GM21529 (cell line): ENCODE measurements around the gene SLC6A3.

ENCODE experiments used
- ATAC-seq: cut with Tn5 transposase; IDR thresholded peaks from one replicate; pipeline ENCODE4 v1.9.1; 2021; ENCODE audit not compliant: unreplicated experiment

Gene SLC6A3

DNA sequence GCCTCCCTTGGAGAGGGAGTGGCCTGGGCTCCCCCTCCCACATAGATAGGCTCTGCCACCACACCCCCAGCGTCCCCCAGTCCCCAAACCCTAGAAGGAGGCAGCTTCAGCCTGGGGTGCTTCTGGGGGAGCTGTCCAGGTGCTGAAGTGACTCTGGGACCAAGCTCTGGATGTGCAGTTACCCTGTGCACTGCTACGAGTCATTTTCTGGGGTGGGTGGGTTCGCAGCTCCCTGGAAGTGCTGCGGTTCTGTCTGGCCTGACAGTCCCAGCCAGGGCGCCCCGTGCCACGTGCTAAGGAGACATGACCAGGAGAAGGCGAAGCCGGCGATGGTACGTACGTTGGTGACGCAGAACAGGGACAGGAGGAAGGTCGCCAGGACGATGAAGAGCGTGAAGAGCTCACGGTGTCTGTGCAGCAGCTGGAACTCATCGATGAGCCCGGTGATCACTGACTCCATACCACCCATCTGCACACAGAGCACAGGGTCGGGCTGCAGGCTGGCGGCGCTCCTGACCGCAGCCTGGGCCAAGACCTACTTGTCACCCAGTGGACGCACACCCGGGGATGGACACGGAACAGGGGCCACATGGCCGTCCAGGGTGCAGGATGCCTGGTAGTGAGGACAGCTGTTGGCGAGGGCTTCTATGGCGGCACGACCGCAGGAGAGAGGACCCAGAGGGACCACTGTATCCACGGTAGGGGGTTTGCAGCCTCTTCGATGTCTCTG lies 35.7 kb downstream of the SLC6A3 start:
- no peak for ATAC-seq

DNA sequence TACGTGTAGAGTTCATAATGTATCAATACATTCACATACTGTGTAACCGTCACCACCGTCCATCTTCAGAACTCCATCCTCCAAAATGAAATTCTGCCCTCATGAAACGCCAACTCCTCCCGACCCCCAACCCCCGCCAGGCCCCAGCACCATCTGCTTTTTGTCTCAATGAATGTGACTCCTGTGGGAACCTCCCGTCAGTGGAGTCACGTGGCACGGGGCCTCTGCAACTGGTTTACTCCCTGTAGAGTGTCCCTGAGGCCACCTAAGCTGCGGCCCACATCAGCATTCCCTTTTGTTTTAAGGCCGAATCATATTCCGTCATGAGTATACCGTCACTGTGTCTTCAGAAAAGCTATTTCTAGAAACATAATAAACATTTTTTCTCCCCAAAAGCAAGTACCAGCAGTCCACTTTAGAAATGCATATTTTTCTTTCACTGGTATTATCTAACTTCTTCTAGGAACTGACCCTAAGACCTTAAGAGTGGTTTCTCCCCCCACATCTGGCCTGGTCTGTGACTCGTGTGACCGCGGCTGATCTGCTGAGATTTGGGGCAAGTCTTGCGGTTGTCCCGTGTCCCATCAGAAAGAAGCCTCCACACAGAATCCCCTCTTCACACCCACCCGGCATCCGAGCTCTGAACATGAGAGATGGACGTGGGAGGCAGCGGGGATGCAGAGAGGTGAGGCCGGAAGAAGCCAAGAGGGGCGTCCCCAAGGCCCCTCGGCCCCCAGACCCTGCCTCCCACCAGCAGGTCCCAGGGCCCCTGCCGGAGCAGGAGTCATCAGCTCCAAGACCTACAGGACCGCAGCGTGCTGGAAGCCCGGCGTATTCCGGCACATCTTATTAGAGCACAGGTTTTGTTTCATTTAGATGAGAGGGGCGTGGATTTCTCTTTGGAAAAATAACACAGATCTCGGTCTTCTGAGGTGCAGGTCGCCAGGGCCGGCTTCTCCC lies 38.3 kb downstream of the SLC6A3 start:
- ATAC-seq, result no peak

DNA sequence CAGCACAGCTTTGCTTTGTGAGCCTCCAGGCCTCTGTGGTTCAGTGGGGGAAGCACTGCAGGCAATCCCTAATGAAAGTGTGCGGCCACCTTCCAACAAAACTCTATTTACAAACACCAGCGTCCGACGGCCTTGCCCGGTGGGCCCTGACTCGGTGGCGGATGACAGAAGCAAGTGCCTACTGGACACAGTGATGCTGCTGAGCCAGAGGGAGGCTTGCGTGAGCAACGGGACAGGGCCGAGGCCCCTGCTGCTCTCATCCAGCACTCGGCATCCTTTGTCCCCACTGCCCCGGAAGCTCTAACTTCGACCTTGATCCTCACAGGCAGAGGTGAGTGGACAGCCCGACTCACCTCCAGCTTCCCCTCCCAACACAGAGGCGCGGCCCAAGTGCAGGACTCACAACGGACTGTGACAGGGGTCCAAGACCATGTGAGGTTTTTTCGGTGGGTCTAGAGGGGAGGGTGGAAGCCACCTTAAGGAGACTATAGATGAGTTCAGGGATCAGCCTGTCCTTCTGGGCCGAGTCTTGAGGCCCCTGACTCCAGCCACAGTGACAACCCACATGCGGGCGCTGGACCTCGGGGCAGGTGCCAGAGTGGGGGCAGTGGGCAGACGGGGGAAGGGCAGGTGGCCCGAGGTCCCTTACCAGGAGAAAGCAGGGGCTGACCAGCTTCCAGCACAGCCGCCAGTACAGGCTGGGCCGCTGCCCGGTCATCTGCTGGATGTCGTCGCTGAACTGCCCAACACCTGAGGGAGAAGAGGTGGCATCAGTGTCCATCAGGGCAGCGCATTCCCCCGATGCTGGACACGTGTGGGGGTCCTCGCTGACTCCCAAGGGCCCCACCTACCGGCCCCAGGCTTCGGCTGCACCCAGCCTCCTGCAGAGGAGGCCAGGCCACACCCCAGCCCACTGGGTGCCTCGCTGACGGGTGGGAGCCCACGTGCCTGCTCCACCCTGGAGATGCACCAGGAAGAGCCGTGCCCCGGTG lies 39.4 kb downstream of the SLC6A3 start:
- no peak for ATAC-seq

DNA sequence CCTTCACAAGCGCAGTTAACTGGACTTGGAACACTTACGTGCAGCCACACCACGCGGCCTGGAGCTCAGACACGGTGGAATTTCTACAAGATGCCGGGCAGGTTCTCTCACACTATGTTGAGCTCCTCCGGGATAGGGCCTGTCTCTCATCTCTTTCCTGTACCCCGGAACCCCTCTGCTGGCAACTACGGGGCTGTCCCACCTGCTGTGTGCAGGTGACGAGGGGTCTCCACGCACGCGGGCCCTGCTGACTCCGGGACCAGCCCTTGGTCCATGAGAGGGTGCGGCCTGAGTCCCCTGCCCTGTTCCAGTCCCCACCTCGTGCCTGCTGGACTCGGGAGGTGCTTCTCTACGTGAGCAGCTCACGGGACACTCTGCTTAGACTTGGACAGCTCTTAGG lies 40.1 kb downstream of the SLC6A3 start:
- no peak for ATAC-seq

DNA sequence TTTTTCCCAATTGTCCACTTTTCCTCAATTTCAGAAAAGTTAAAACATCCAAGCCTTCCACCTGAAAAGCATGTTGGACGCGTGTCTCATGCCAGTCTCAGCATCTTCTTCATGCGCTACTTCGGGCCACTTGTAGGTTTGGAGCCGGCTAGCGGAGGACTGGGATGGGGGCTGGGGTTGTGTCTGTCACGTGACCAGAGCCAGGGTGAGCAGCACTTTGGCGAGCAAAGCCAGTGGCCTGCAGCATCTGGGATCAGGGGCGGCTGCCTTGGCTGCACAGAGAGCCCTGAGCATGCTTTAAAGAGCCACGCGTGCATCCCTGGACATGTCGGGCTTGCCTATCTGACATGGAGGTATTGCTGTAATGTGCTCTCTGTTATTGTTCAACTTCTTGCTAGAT lies 41.2 kb downstream of the SLC6A3 start:
- ATAC-seq, result no peak

DNA sequence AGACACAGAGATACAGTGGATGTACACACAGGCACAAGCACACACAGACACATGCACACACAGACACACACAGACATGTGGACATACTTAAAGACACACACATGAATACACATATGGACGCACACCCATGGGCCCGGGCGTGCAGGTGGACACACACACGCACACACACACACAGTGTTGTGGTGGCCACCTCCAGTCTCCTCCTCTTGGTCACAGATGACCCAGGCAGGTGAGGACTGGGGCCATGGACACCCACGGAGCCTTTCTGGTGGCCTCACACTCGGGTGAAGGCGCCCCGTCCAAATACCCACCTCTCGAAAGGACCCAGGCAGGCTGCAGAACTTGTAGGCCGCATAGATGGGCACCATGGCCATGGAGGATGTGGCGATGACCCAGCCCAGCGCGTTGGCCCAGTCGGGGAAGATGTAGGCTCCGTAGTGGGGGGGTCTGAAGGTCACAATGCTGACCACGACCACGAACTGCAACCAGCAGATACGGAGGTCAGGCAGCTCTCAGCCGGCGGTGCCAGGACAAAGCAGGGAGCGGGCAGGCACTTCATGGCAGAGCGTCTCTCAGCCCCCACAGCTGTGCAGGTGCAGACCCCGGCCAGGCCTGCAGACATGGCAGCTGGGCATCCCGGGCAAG lies 42.5 kb downstream of the SLC6A3 start:
- ATAC-seq, result no peak

DNA sequence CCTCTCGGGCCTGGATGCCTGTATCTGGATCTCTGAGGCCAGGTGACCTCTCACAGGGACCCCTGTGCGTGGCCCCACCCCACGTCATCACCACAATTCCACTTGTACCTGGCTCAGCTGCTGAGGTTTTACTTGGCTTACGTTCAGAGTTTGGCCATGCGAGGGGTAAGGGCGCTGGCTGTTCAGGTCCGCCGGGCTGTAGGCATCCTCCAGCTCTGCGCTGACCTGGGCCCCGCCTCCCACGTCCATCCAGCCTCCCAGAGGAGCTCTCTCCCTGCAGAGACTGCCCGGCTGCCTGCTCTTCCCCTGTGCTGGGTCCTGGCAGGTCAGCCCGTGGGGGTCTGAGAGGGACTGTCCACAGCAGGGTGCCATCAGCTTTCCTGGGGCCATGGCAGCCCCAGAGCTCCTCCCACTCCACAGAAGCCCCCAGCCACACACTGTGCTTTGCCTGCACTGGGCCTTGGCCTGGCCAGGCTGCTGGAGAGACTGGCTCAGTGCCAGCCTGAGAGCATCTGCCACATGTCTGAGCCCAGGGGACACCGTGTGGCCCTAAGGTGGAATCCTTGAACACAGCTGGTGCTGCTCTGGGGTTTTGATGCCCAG lies 43.6 kb downstream of the SLC6A3 start:
- no peak for ATAC-seq

DNA sequence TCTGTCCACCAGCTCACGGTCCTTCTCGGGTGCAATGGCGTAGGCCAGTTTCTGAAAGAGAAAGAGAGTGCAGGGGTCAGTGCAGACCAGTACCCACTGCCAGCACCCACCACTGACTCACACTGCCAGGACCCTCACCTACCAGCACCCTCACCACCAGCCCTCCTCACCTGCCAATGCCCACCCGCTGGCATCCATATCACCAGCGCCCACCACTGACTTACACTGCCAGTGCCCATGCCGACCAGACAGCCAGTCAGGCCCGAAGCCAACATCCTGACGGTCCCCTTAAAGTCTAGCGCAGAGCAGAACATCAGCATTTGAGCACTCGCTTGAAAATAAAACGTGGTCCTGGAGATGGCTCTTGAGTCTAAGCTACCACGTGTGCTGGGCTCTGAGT lies 44.3 kb downstream of the SLC6A3 start:
- ATAC-seq, result no peak

DNA sequence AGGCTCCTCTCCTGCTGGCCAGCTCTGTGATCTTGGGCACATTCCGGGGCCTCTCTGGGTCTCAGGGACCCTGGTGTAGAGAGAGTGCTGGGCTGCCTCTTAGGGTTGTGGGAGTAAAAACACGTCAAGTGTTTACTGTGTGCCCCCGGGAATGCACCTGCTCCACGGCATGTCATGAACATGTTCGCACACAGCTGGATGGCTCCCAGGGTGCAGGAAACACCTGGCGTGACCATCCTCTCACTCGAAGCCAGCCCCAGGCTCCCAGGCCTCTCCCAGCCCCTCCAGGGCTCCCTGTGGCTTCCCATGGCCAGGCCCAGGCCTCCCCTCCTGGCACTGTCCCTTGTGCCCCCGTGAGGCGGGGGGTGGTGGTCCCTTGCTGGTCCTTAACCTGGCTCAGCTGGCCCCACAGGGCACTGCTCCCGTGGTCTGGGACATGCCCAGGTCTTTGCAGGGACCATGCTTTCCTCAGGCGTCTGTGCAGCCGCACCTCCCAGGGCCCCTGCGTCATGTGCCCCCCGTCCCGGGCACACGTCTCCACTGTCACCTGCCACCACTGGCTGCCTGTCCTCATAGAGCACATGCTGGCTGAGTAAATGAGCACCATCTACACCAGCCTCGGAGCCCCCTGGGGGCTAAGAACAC lies 44.9 kb downstream of the SLC6A3 start:
- ATAC-seq, result no peak

DNA sequence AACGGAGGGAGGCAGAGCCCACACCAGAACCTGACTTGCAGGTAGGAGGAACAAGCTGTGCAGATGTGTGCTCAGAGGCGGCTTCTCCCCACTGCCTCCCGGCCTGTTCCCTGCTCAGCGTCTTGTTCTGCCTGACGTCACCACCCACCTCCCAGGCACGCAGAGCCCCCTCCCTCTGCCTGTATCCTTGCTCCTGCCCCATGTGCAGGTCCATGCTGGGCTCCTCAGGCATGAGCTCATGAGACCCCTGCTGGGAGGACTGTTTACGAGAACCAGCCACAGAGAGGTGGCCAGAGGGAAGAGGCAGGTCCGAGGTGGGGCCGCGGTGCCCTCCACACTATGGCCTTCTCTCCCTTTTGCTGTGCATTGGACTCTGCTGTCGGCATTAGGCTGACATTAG lies 45.5 kb downstream of the SLC6A3 start:
- ATAC-seq, result no peak

DNA sequence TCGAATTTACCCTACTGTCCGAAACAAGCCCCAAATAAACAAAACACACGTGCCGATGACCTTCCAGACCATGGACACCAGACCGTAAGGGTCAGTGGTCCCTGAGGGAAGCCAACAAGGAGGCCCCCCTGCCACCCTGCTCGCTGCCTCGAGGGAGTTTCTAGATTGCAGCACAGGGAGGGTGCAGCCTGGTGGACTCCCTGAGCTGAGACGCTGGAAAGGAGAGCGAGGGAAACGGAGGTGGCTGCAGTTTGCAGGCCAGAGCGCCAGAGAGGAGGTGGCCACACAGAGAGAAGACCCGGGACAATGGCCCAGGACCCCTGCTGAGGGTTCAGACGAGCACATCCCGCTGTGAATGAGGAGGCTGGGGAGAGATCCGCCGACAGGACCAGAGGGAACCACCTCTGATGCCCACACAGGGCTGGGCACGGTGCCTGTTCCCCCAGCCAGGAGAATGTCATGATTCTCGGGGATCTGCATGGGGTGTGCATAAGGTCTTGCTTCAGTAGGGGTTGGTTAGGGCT lies 48.9 kb downstream of the SLC6A3 start:
- ATAC-seq, result no peak

DNA sequence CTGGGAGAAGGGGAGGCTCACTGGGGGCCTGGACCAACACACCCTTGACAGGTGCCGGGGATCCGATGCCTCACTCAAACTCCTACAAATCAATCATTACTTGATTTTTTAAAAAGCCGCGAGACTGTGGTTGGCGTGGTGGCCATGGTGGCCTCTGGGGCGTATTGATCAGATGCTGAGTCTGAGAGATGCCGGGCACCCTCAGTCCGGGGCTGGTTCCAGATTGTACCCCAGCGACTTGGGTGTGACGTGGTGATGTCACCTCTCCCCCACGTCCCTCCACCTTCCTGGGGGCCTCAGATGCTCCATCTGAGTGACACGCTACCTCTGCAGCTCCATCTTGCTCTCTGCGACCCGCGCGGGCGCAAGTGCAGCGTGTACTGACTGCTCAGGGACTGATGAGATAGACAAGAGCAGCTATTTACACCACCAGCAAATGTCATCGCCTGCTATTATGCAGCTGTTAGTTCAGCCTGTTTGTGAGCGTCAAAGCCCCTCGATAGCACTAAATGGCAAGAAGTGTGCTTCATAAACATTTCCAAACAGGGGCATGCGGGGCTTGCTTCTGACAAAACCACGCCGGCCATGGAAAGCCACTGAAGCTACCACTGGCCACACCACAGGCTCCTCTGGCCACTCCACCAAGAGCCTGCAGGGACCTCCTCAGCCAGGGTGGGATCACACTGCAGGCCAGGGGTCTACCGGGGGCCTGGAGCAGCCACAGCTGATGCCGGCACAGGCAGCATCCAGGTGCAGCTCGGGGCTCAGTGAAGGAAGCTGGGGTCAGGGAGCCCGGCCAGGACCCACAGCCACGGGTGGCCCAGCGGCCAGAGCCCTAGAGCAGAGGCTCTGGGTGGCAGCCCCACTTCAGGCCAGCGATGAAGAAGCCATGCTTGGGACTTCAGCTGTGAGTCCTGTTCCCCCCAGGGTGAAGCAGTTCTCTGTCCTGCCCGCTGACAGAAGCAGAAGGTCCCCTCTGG lies 50.1 kb downstream of the SLC6A3 start:
- ATAC-seq, result no peak

DNA sequence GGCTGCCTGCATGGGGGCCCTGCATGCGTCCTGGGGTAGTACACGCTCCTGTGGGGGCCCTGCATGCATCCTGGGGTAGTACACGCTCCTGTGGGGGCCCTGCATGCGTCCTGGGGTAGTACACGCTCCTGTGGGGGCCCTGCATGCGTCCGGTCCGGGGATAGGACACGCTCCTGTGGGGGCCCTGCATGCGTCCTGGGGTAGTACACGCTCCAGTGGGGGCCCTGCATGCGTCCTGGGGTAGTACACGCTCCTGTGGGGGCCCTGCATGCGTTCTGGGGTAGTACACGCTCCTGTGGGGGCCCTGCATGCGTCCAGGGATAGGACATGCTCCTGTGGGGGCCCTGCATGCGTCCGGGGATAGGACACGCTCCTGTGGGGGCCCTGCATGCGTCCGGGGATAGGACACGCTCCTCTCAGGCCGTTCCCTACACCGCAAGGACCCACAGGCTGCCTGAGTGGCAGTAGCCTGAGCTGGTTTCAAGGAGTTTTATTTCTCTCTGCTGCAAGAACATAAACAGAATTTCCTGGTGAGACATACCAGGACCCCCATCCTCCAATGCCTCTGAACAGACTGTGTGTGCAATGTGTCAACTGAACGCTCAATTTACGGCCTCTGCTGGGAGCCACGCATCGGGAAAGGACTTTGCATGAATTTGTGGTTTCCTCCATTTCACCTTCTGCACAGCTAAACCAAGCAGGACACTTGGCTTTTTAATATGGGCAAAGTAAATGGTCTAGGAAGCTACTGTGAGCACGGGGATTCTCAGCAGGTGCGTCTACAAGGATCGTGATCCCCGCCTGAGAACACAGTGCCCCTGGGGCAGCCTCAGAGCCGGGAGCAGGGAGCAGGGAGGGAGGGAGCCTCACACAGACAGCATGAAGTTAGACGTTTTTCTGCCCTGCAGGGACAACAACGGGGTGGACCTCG lies 51.4 kb downstream of the SLC6A3 start:
- ATAC-seq, result no peak

DNA sequence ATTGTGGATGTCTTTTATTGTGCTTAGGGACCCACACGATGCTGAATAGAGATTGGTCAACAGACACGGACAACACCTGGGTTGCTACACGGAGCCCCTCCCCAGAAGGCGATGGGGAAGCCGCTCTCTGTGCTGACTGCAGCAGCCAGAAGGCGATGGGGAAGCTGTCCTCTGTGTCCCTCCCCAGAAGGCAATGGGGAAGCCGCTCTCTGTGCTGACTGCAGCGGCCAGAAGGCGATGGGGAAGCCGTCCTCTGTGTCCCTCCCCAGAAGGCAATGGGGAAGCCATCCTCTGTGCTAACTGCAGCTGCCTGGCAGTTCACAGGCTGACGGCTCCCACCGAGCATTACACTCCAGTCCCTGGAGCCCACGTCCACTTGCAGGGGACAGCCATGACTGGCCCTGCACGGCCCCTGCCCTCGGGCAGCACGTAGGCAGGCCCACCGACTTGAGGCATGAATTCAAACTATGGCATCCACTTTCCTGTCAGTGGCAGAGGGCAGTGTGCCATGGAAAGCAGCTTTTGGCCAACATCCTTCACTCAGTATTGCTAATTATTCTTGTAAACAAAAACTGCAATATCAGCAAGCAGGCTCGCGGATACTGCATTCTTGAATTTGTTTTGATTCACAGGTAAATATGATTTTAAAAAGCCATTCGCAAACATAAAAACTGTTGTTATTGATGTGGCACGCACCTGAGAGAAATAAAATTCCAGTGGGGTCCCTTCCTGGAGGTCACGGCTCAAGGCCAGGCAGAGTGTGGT lies 52.3 kb downstream of the SLC6A3 start:
- no peak for ATAC-seq

DNA sequence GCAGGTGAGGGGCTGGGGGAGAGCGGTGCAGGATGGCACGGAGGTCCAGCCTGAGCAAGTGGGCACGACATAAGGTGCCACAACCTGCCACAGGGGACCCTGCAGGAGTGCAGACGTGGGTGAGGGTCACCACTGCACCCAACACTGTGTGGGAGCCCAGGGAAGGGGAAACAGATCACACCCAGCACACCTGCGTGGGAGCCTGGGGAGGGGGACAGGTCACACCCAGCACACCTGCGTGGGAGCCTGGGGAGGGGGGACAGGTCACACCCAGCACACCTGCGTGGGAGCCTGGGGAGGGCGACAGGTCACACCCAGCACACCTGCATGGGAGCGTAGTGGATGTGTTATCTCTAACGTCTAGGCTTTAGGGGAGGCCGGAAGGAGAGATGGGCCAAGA lies 53.0 kb downstream of the SLC6A3 start:
- no peak for ATAC-seq

DNA sequence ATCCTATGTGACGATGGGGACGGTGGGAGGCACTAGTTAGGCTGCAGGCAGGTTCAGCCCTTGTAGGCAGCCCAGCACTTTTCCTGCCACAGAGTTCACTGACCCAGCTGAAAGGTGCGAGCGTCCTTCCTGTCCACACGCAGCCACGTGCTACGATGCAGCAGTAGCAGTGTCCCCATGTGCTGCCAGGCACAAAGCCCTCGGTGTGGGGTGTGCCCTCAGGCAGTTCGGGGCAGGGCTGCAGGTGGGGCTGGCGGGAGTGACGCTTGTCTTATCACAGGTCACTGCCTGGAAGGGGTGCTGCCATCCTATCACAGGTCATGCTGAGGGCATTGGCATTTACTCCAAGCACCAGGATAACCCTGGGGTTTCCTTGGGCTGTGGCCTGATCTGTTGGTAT lies 53.5 kb downstream of the SLC6A3 start:
- ATAC-seq, result no peak
